DOHH2 (cell line): ENCODE measurements around the gene GPC6.

Source experiments
- CTCF ChIP-seq: fragments of 200-600 bp; sonication (generic); IDR thresholded peaks from one replicate; pipeline ENCODE4 v1.5.1; 2014; ENCODE audit warnings: antibody characterized with exemption, mild to moderate bottlenecking, low read depth, low read length; ENCODE audit not compliant: poor library complexity, severe bottlenecking
- EZH2phosphoT487 ChIP-seq: fragments of 200-600 bp; sonication (generic); IDR thresholded peaks from 2 replicates; pipeline ENCODE4 v1.6.1; 2017; ENCODE audit warnings: borderline replicate concordance, mild to moderate bottlenecking, antibody characterized with exemption, low read length, moderate library complexity, mixed read lengths

- no peak for TF ChIP-seq CTCF
- no peak for TF ChIP-seq EZH2phosphoT487
Observed at GRCh38 chr13:94353167-94353710, 1126.6 kb downstream of the GPC6 start.
